ENCODE data around the gene RAB21. TPM values are rescaled to one million over a fixed set of nuclear protein-coding genes. Genes with fewer than 3 reads are reported as not detected.
A peak's percentile ranks its signal among the peaks of the same experiment; 100 is the strongest.
"Not testable (repeated sequence)": the region's sequence is repeated elsewhere in the genome, so short reads cannot be mapped to it uniquely, and the experiment has no call there.

Gene RAB21
- total RNA-seq, 2 experiments from 2014 or later: 63.8 to 66.3 TPM

DNA sequence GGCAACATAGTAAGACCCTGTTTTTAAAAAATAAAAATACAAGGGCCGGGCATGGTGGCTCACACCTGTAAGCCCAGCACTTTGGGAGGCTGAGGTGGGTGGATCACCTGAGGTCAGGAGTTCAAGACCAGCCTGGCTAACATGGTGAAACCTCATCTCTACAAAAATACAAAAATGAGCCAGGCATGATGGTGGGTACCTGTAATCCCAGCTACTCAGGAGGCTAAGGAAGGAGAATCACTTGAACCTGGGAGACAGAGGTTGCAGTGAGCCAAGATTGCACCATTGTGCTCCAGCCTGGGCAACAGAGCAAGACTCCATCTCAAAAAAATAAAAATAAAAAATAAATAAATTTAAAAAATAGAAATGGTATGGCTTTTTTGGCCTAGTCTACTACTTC, 6.7 kb downstream of the RAB21 start:
- POLR2A ChIA-PET; DNase-seq; H3K27me3 Mint-ChIP-seq; H3K4me3 Mint-ChIP-seq; H3K27ac Mint-ChIP-seq; ATAC-seq (ENCODE audit: low read depth): not testable (repeated sequence)
- peaks cover 77% of the 10 kb centered on the region for H3K36me3 Mint-ChIP-seq
- peaks cover 21% of the 10 kb centered on the region for H3K4me1 Mint-ChIP-seq
- H3K9me3 Mint-ChIP-seq: peaks cover 29% of the 10 kb centered on the region

DNA sequence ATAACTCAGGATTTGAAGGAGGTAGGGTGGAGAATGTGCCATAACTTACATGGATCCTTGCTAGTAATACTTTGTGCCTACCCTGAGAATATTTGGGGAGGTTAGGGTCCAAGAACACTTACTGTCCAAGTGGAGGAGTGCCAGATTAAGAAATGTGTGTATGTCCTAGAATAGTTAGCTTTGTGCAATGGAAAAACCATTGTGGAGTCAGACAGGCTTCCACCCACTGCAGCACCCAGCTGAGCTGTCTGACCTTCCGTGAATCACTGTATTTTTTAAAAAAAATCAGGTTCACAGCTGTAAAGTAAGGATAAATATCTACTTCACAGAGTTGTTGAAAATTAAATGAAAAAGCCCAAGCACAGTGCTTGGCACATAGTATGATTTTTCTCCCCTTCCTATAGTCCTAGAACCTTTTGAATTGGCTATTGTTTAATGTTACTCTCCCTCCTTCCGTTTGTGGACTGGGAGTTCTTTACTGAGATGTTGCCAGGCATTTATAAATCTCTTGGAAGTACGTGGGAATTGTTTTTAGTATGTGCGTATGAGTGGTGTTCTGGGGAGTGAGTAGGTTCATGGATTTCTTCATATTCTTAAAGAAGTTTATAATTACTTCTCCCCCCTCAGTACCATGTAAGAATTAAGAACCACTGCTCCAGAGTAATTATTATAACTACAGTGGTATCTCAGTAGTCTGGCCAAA, 9.2 kb downstream of the RAB21 start:
- Mint-ChIP-seq H3K4me3 (no peak overlapping the region), H3K9me3 (peaks cover 24% of the 10 kb centered on the region), H3K36me3 (peaks cover 66% of the 10 kb centered on the region), H3K27me3 (no peaks in the 10 kb centered on the region), H3K27ac (no peak overlapping the region), H3K4me1 (peaks cover 11% of the 10 kb centered on the region)
- ATAC-seq (ENCODE audit: low read depth): no peak
- POLR2A ChIA-PET: no interaction called here
- DNase-seq: no peak

DNA sequence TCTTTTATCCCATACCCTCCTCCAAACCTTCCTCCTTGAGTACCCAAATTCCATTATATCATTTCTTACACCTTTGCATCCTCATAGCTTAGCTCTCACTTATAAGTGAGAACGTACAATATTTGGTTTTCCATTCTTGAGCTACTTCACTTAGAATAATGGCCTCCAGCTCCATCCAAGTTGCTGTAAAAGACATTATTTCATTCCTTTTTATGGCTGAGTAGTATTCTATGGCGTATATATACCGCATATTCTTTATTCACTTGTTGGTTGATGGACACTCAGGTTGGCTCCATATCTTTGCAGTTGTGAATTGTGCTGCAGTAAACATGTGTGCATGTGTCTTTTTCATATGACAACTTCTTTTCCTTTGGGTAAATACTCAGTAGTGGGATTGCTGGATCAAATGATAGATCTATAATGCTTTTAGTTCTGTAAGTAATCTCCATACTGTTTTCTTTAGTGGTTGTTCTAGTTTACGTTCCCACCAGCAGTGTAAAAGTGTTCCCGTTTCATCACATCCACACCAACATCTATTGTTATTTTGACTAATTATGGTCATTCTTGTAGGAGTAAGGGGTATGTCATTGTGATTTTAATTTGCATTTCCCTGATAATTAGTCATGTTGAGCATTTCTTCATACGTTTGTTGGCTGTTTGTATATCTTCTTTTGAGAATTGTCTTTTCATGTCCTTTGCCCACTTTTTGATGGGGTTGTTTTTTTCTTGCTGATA, 10.1 kb downstream of the RAB21 start:
- Mint-ChIP-seq H3K4me1 (peaks cover 12% of the 10 kb centered on the region), H3K36me3 (peaks cover 57% of the 10 kb centered on the region)

DNA sequence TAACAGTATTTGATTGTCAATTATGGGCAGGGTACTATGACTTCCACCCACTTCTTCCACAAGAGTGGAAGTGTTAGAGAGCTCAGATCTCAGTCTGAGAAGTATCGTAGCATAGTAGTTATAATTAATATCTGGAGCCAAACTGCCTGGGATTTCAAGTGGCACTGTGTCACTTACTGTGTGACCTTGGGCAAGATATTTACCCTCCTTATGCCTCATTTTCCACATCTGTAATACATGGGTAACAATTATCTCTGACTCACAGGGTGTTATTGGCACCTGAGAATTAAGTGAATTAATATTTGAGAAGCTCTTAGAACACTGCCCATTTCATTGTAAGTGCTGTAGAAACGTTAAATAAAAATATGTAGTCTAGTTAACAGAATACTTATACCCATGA, 11.5 kb downstream of the RAB21 start:
- DNase-seq: no peak
- no peaks in the 10 kb centered on the region for H3K27me3 Mint-ChIP-seq
- POLR2A ChIA-PET: no interaction called here
- peaks cover 53% of the 10 kb centered on the region for H3K36me3 Mint-ChIP-seq
- no peak overlapping the region for H3K27ac Mint-ChIP-seq
- H3K4me1 Mint-ChIP-seq: peaks cover 11% of the 10 kb centered on the region
- no peak for ATAC-seq (ENCODE audit: low read depth)
- H3K9me3 Mint-ChIP-seq: peaks cover 13% of the 10 kb centered on the region
- no peak overlapping the region for H3K4me3 Mint-ChIP-seq

More for the DNA sequence above, 10.1 kb downstream of the RAB21 start:
- no peak for DNase-seq
- POLR2A ChIA-PET: no interaction called here
- no peak for ATAC-seq (ENCODE audit: low read depth)
- Mint-ChIP-seq H3K27me3 (no peaks in the 10 kb centered on the region), H3K27ac (no peak overlapping the region), H3K4me3 (no peak overlapping the region), H3K9me3 (peaks cover 18% of the 10 kb centered on the region)

DNA sequence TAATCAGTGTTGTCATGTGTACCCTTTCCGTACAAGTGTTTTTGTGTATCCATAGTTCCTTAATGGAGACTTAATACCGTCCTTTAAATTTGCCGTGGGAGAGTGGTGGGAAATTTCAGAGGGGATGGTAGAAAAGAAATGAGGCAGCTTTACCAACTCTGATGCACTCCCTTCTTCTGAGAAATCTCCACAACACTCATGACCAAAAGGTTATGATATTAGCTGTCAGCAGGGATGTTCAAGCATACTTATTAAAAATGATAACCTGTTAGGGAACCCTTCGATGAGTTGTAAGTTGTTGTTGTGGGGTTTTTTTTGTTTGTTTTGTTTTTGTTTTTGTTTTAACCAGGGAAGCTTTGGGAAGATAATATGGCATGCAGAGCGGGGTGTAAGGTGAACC, 12.5 kb downstream of the RAB21 start:
- H3K9me3 Mint-ChIP-seq: peaks cover 13% of the 10 kb centered on the region
- ATAC-seq (ENCODE audit: low read depth) (no peak), DNase-seq (no peak)
- no peak overlapping the region for H3K27ac Mint-ChIP-seq
- H3K4me1 Mint-ChIP-seq: peaks cover 11% of the 10 kb centered on the region
- H3K27me3 Mint-ChIP-seq: no peaks in the 10 kb centered on the region
- POLR2A ChIA-PET: no interaction called here
- peaks cover 58% of the 10 kb centered on the region for H3K36me3 Mint-ChIP-seq
- no peak overlapping the region for H3K4me3 Mint-ChIP-seq

DNA sequence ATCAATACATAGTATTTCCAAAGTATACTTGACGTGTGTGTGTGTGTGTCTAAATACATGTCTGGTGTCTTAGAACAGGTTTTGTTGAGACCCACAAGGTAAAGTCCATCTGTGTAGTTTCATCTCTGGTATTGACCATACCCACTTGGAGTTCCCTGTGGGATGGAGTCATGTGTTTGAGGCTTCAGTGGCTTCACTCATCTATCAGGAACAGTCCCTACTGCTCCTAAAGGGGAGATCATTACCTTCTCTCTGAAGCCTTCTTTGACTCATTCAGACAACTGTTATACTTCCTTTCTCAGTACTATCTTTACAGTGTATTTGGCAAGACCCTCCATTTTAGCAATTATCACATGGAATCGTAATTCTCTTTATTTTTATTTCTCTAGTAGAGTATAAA, 14.2 kb downstream of the RAB21 start:
- Mint-ChIP-seq H3K9me3 (peaks cover 10% of the 10 kb centered on the region), H3K4me3 (no peak overlapping the region), H3K27ac (no peak overlapping the region), H3K36me3 (peaks cover 49% of the 10 kb centered on the region), H3K4me1 (peaks cover 10% of the 10 kb centered on the region), H3K27me3 (no peaks in the 10 kb centered on the region)
- POLR2A ChIA-PET: no interaction called here
- ATAC-seq (ENCODE audit: low read depth) (no peak), DNase-seq (no peak)

DNA sequence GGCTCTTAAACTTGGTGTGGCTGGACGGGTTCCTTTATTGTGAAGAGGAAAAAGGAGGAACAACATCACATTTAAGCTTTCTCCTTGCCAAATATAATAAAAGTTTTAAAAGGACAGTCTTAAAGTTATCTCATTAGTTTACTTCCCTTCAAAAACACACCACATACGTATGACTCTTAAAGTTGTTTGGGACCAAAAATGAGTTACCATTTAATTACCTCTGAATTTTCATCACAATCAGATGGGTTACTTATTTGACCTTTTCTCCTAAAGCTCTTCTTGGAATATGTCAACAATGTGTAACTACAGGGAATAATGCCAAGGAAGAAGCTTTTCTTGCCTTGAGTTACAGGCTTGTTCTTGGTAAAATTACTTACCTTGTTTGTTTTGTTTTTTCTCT, 16.4 kb downstream of the RAB21 start:
- no peaks in the 10 kb centered on the region for H3K27me3 Mint-ChIP-seq
- POLR2A ChIA-PET: no interaction called here
- ATAC-seq (ENCODE audit: low read depth) (no peak), DNase-seq (no peak)
- H3K27ac Mint-ChIP-seq: no peak overlapping the region
- no peak overlapping the region for H3K4me3 Mint-ChIP-seq
- no peaks in the 10 kb centered on the region for H3K9me3 Mint-ChIP-seq
- peaks cover 5% of the 10 kb centered on the region for H3K4me1 Mint-ChIP-seq
- peaks cover 42% of the 10 kb centered on the region for H3K36me3 Mint-ChIP-seq

DNA sequence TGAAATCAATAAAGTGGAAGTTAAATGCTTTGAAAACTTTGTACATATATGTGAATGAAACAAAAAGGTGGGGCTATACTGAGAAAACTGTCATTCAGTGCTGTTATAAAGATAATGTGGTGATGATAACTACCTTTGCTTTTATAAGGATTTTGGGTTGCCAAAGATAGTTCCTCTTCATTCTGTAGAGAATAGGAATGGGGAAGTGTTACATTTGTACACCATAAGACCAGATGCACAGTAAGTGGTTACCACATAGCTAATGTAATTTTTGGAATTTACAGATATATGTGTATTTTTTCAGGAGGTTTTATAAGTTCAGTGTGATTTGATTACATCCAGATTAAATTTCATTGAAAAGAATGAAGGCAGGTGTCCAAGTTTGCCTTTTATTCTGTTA, 18.1 kb downstream of the RAB21 start:
- ATAC-seq (ENCODE audit: low read depth) (no peak), DNase-seq (no peak)
- Mint-ChIP-seq H3K4me1 (peaks cover 5% of the 10 kb centered on the region), H3K36me3 (peaks cover 36% of the 10 kb centered on the region), H3K27ac (no peak overlapping the region), H3K9me3 (no peaks in the 10 kb centered on the region), H3K4me3 (no peak overlapping the region), H3K27me3 (no peaks in the 10 kb centered on the region)
- POLR2A ChIA-PET: no interaction called here

DNA sequence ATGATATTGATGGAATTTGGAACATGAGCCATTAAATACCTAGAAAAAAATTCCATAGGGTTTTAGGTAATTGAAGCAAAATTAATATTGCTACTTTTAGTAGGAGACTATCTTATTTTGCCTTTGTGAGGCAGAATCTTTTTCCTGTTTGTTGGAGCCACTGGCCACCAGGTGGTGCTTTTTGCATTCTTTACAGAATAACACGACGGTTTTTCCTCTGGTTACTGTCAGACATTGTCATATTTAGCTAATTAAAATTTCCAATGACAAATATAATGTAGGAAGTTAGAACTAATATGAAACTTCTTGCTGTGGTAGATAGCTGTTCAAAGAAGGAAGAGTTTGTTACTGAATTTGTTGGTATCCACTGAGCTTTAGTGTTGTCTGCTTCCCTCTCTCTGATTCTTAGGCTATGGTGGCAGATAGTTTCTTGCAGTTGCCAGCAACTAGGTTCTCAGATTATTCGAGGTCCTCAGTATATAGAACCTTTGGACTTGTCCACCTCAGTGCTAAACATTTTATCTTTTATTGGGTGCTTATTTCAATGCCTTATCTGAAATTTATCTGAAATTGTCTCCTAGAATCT, 25.7 kb downstream of the RAB21 start:
- H3K27ac Mint-ChIP-seq: no peak overlapping the region
- POLR2A ChIA-PET: no interaction called here
- no peaks in the 10 kb centered on the region for H3K27me3 Mint-ChIP-seq
- ATAC-seq (ENCODE audit: low read depth) (peak; percentile 30), DNase-seq (no peak)
- peaks cover 10% of the 10 kb centered on the region for H3K36me3 Mint-ChIP-seq
- H3K4me3 Mint-ChIP-seq: no peak overlapping the region
- peaks cover 4% of the 10 kb centered on the region for H3K4me1 Mint-ChIP-seq
- H3K9me3 Mint-ChIP-seq: no peaks in the 10 kb centered on the region

DNA sequence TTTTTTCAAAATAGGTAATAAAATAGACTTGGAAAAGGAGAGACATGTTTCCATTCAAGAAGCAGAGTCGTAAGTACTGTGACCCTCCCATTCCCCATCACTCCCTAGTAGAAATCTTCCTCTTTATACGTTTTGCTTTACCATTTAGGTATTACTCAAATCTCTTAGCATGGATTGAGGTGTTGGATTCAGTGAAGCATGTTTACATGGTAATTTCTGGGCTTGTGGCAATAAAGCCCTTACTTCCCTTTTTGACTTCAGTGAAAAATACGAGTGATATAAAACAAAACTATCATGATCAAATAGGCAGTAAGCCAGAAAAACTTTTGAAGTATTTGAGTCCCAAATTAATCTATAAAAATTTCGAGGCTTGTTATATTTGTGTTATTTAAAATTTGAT, 27.4 kb downstream of the RAB21 start:
- Mint-ChIP-seq H3K27me3 (no peaks in the 10 kb centered on the region), H3K27ac (no peak overlapping the region), H3K4me3 (no peak overlapping the region), H3K4me1 (peaks cover 7% of the 10 kb centered on the region), H3K9me3 (no peaks in the 10 kb centered on the region), H3K36me3 (peaks cover 9% of the 10 kb centered on the region)
- POLR2A ChIA-PET: no interaction called here
- ATAC-seq (ENCODE audit: low read depth) (no peak), DNase-seq (no peak)

DNA sequence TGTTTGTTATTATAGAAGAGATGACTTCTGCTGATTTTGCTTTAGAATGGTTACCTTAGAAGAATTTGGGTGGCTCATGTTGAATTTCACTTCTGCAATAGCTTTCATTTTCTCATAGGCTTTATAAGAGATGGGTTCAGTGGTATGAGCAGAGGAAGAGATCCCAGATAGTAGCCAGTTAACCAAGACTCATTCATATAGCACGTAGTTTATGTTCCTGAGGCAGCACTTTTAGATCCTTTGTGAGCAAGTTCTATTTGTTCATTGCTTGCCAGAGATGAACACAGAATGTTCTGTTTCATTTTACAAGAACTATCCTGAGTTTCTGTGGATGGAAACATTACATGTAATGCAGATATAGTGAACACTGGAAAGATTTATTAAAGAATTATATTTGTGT, 32.2 kb downstream of the RAB21 start:
- no peak for DNase-seq
- Mint-ChIP-seq H3K9me3 (no peaks in the 10 kb centered on the region), H3K27me3 (no peaks in the 10 kb centered on the region), H3K36me3 (peaks cover 19% of the 10 kb centered on the region), H3K4me1 (peaks cover 8% of the 10 kb centered on the region), H3K27ac (no peak overlapping the region), H3K4me3 (no peak overlapping the region)
- POLR2A ChIA-PET: no interaction called here
- ATAC-seq (ENCODE audit: low read depth): no peak

DNA sequence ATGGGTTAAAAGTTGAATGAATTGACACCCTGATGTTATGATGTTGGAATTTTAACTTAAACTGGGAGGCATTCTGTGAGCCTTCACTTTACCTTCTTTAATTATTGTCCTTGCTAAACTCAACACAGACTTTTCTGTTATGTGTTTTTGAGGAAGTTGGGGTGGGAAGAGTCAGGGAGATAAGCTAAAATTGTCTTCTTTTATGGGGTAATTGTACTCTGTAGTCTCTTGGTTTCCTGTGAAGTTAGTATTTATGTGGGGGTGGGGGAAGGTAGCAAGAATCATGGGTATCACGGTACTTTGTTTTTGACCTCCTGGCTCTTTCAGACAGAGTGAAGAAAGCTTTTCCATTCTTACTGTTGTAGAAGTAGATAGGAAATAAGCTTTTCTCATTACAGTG, 32.9 kb downstream of the RAB21 start:
- POLR2A ChIA-PET: no interaction called here
- H3K4me3 Mint-ChIP-seq: no peak overlapping the region
- H3K27me3 Mint-ChIP-seq: no peaks in the 10 kb centered on the region
- ATAC-seq (ENCODE audit: low read depth) (no peak), DNase-seq (no peak)
- H3K4me1 Mint-ChIP-seq: peaks cover 8% of the 10 kb centered on the region
- peak overlapping the region; percentile 0 for H3K27ac Mint-ChIP-seq
- H3K36me3 Mint-ChIP-seq: peaks cover 19% of the 10 kb centered on the region
- no peaks in the 10 kb centered on the region for H3K9me3 Mint-ChIP-seq

DNA sequence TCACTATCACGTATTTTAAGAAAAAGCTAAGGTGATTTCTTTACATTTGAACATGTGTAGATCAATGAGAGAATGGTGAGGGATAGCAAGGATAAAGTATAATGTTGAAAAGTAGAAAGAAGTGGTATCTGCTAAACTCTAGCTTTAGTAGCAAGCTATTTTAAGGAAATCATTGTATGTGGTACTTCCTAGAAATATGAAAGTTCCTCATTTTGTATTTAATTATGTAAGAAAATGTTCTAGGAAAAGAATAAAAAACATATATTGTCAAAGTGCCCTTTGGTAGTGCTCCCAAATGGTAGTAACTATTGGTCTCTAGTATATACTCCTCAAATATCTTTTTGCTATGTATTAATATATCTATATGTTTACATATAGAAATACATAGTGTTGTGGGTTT, 35.7 kb downstream of the RAB21 start:
- Mint-ChIP-seq H3K27me3 (no peaks in the 10 kb centered on the region), H3K9me3 (no peaks in the 10 kb centered on the region), H3K27ac (no peak overlapping the region), H3K36me3 (peaks cover 17% of the 10 kb centered on the region), H3K4me1 (peaks cover 8% of the 10 kb centered on the region), H3K4me3 (no peak overlapping the region)
- no peak for DNase-seq
- no peak for ATAC-seq (ENCODE audit: low read depth)
- POLR2A ChIA-PET: no interaction called here

DNA sequence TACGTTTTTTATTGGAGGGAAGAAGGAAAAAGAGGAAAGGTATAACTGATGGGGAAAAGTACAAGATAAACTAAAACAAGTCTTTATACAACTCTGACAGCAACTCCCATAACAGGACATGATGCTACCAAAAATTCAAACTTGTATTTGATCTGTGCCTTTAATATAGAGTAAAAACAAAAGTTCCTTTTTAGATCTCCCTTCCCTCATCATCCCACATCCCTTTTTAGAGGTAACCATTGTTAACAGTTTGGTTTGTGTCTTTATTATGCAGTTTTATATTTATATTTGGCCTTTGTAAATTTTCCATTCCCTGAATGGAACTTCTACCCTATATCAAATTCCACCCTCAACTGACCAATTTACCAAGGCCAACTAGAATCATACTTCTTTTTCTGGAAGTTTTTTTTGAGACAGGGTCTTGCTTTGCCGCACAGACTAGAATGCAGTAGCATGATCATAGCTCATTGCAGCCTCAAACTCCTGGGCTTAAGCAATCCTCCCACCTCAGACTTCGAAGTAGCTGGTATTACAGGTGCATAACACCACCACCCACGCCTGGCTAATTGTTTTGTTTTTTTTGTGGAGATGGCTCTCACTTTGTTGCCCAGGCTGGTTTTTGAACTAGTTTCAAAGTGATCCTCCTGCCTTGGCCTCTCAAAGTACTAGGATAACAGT, 36.9 kb downstream of the RAB21 start:
- ATAC-seq (ENCODE audit: low read depth) (no peak), DNase-seq (no peak)
- POLR2A ChIA-PET: no interaction called here
- no peaks in the 10 kb centered on the region for H3K27me3 Mint-ChIP-seq
- H3K9me3 Mint-ChIP-seq: no peaks in the 10 kb centered on the region
- H3K27ac Mint-ChIP-seq: no peak overlapping the region
- no peak overlapping the region for H3K4me3 Mint-ChIP-seq
- peaks cover 7% of the 10 kb centered on the region for H3K4me1 Mint-ChIP-seq
- peaks cover 15% of the 10 kb centered on the region for H3K36me3 Mint-ChIP-seq

All from activated naive CD8-positive, alpha-beta T cell treated with anti-CD3 and anti-CD28 coated beads, Interleukin-2, amount 10 ng/mL, durations not matched to agents 7 days and 5 days (primary cell).